ENCODE data around the gene CPLX1. TPM values are rescaled to one million over a fixed set of nuclear protein-coding genes. Genes with fewer than 3 reads are reported as not detected.

Gene CPLX1
- total RNA-seq, 1 experiment from 2014 or later = 3.9 TPM

DNA sequence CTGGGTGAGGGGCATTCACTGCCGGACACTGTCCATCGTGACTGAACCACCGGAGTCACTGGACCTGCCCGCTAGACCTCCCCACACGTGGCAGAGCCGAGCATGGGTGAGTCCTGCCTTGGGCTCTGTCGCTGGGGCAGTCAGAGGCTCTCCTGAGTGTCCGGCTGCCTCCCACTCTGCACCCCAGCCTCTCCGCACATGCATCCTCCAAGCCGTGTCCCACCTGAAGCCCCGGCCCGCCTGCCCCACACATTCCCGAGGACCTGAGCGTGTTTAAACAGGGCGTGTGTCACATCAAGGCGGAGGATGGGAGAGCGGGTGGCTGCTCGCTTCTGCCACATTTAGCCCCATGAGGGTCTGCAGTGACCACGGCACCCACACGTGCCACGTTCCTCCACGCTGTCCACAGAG lies 4.7 kb downstream of the CPLX1 start:
- intact Hi-C loops (cut with micrococcal nuclease; ENCODE audit: unreplicated experiment) = no loop called here
- Histone ChIP-seq H3K27ac (no peak overlapping the region), H3K4me1 (replicated peaks; ENCODE audit: insufficient read depth) (no peaks in the 10 kb centered on the region), H3K36me3 (ENCODE audit: low read depth) (no peaks in the 10 kb centered on the region), H3K9me3 (ENCODE audit: insufficient read depth, low read depth) (no peaks in the 10 kb centered on the region), H3F3A (ENCODE audit: insufficient read depth, low read depth) (peaks cover 9% of the 10 kb centered on the region; the same call in 1 of the 2 replicates), H3K27me3 (ENCODE audit: insufficient read depth, low read depth) (no peaks in the 10 kb centered on the region), H2AFZ (no peak overlapping the region), H3K79me2 (ENCODE audit: low read depth) (no peaks in the 10 kb centered on the region), H3K4me3 (no peak overlapping the region), H3K4me2 (no peak overlapping the region), H4K20me1 (ENCODE audit: insufficient read depth) (no peaks in the 10 kb centered on the region; the same call in 1 of the 2 replicates), H3K9me2 (ENCODE audit: insufficient read depth) (no peaks in the 10 kb centered on the region)
- POLR2A ChIA-PET (ENCODE audit: unreplicated experiment) = no interaction called here
- DNase-seq = no peak
- TF ChIP-seq EZH2 (IDR thresholded peaks at IDR 0.05; ENCODE audit: low read depth) = no peak
- TF ChIP-seq, protein P1, sequence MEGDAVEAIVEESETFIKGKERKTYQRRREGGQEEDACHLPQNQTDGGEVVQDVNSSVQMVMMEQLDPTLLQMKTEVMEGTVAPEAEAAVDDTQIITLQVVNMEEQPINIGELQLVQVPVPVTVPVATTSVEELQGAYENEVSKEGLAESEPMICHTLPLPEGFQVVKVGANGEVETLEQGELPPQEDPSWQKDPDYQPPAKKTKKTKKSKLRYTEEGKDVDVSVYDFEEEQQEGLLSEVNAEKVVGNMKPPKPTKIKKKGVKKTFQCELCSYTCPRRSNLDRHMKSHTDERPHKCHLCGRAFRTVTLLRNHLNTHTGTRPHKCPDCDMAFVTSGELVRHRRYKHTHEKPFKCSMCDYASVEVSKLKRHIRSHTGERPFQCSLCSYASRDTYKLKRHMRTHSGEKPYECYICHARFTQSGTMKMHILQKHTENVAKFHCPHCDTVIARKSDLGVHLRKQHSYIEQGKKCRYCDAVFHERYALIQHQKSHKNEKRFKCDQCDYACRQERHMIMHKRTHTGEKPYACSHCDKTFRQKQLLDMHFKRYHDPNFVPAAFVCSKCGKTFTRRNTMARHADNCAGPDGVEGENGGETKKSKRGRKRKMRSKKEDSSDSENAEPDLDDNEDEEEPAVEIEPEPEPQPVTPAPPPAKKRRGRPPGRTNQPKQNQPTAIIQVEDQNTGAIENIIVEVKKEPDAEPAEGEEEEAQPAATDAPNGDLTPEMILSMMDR (conservative IDR thresholded peaks at IDR 0.05) = no peak
- BruUV-seq (replicated peaks) = no TSS peak
- CTCF ChIA-PET = no interaction called here

- CTCF ChIA-PET = no interaction called here
- no peaks in the 10 kb centered on the region for H3K4me1 ChIP-seq (replicated peaks; ENCODE audit: insufficient read depth)
- H3K9me2 ChIP-seq (ENCODE audit: insufficient read depth) = no peaks in the 10 kb centered on the region
- no TSS peak for BruUV-seq (replicated peaks)
- no peak overlapping the region for H2AFZ ChIP-seq
- peaks cover 13% of the 10 kb centered on the region; the same call in 1 of the 2 replicates for H3F3A ChIP-seq (ENCODE audit: insufficient read depth, low read depth)
- H3K79me2 ChIP-seq (ENCODE audit: low read depth) = no peaks in the 10 kb centered on the region
- no peak overlapping the region for H3K27ac ChIP-seq
- no peaks in the 10 kb centered on the region; the same call in 1 of the 2 replicates for H4K20me1 ChIP-seq (ENCODE audit: insufficient read depth)
- no peak overlapping the region for H3K4me2 ChIP-seq
- H3K27me3 ChIP-seq (ENCODE audit: insufficient read depth, low read depth) = no peaks in the 10 kb centered on the region
- no peak for TF ChIP-seq EZH2 (IDR thresholded peaks at IDR 0.05; ENCODE audit: low read depth)
- TF ChIP-seq, protein P1 (conservative IDR thresholded peaks at IDR 0.05) = no peak
- H3K36me3 ChIP-seq (ENCODE audit: low read depth) = no peaks in the 10 kb centered on the region
- H3K4me3 ChIP-seq = no peak overlapping the region
- no peaks in the 10 kb centered on the region for H3K9me3 ChIP-seq (ENCODE audit: insufficient read depth, low read depth)
- POLR2A ChIA-PET (ENCODE audit: unreplicated experiment) = no interaction called here
- no peak for DNase-seq
- intact Hi-C loops (cut with micrococcal nuclease; ENCODE audit: unreplicated experiment) = no loop called here
These were observed 5.4 kb downstream of the CPLX1 start for GRCh38 chr4:820230-821172.

GRCh38 chr4:819401-820229 lies 6.3 kb downstream of the CPLX1 start:
- Histone ChIP-seq H3K4me2 (no peak overlapping the region), H2AFZ (no peak overlapping the region), H3K9me3 (ENCODE audit: insufficient read depth, low read depth) (no peaks in the 10 kb centered on the region), H3K4me3 (no peak overlapping the region), H3K9me2 (ENCODE audit: insufficient read depth) (no peaks in the 10 kb centered on the region), H3F3A (ENCODE audit: insufficient read depth, low read depth) (peaks cover 13% of the 10 kb centered on the region; the same call in 1 of the 2 replicates), H3K27ac (no peak overlapping the region), H3K27me3 (ENCODE audit: insufficient read depth, low read depth) (no peaks in the 10 kb centered on the region), H3K79me2 (ENCODE audit: low read depth) (no peaks in the 10 kb centered on the region), H4K20me1 (ENCODE audit: insufficient read depth) (no peaks in the 10 kb centered on the region; the same call in 1 of the 2 replicates), H3K4me1 (replicated peaks; ENCODE audit: insufficient read depth) (no peaks in the 10 kb centered on the region), H3K36me3 (ENCODE audit: low read depth) (no peaks in the 10 kb centered on the region)
- BruUV-seq (replicated peaks) = no TSS peak
- TF ChIP-seq, protein P1 (conservative IDR thresholded peaks at IDR 0.05) = no peak
- no peak for TF ChIP-seq EZH2 (IDR thresholded peaks at IDR 0.05; ENCODE audit: low read depth)
- DNase-seq = no peak
- ChIA-PET CTCF (no interaction called here), POLR2A (ENCODE audit: unreplicated experiment) (no interaction called here)
- intact Hi-C loops (cut with micrococcal nuclease; ENCODE audit: unreplicated experiment) = no loop called here

All from PC-9 (cell line).